ENCODE measurements around the gene ADAM22.

The ADAM22 gene

GRCh38 chr7:88239852-88240251 is 305.8 kb downstream of the ADAM22 start:
- Histone ChIP-seq H3K36me3 (ENCODE audit: low read depth) (no peaks in the 10 kb centered on the region), H3K9me3 (ENCODE audit: severe bottlenecking) (no peaks in the 10 kb centered on the region), H3K27ac (ENCODE audit: poor library complexity, severe bottlenecking) (no peak overlapping the region), H3K4me1 (ENCODE audit: insufficient read depth, poor library complexity, severe bottlenecking) (no peaks in the 10 kb centered on the region), H3K4me3 (ENCODE audit: severe bottlenecking) (no peak overlapping the region), H3K27me3 (ENCODE audit: insufficient read depth, poor library complexity, severe bottlenecking) (no peaks in the 10 kb centered on the region)
- TF ChIP-seq, protein P1, sequence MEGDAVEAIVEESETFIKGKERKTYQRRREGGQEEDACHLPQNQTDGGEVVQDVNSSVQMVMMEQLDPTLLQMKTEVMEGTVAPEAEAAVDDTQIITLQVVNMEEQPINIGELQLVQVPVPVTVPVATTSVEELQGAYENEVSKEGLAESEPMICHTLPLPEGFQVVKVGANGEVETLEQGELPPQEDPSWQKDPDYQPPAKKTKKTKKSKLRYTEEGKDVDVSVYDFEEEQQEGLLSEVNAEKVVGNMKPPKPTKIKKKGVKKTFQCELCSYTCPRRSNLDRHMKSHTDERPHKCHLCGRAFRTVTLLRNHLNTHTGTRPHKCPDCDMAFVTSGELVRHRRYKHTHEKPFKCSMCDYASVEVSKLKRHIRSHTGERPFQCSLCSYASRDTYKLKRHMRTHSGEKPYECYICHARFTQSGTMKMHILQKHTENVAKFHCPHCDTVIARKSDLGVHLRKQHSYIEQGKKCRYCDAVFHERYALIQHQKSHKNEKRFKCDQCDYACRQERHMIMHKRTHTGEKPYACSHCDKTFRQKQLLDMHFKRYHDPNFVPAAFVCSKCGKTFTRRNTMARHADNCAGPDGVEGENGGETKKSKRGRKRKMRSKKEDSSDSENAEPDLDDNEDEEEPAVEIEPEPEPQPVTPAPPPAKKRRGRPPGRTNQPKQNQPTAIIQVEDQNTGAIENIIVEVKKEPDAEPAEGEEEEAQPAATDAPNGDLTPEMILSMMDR (IDR thresholded peaks at IDR 0.05; ENCODE audit: poor library complexity, severe bottlenecking), result no peak
- ATAC-seq (ENCODE audit: low read depth), result no peak
- no peak for DNase-seq (ENCODE audit: low spot score)

DNA sequence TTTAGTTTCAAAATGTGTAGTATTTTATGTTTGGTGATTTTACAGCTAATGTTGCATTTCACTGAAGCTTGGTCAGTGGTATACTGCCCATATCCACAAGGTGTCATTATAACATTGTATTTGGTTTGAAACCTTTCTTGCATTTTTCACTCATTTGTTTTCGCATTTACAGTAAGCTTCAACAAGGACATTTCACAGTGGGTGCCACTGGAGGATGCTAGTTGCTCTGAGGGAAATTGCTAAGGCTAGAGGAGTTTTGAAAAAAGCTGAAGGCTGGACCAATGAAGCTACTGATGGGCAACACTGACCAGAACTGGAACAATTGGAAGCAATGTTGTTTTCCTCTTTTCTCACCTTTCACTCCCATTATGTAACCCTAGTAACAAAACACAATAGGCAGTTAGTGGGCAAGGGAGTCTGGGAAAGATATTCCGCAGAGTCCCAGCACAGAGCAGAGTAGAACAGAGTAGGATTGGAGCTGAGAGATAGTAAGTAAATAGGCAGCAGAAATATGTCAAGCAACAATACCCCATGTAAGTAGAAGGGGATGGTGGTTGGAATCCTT is 309.4 kb downstream of the ADAM22 start:
- Histone ChIP-seq H3K36me3 (ENCODE audit: low read depth) (no peaks in the 10 kb centered on the region), H3K27ac (ENCODE audit: poor library complexity, severe bottlenecking) (no peak overlapping the region), H3K4me1 (ENCODE audit: insufficient read depth, poor library complexity, severe bottlenecking) (no peaks in the 10 kb centered on the region), H3K9me3 (ENCODE audit: severe bottlenecking) (no peaks in the 10 kb centered on the region), H3K27me3 (ENCODE audit: insufficient read depth, poor library complexity, severe bottlenecking) (no peaks in the 10 kb centered on the region), H3K4me3 (ENCODE audit: severe bottlenecking) (no peak overlapping the region)
- DNase-seq (ENCODE audit: low spot score), result no peak
- TF ChIP-seq, protein P1 (IDR thresholded peaks at IDR 0.05; ENCODE audit: poor library complexity, severe bottlenecking), result peak; percentile 88
- peak; percentile 54 for ATAC-seq (ENCODE audit: low read depth)

GRCh38 chr7:88244258-88244657 is 310.2 kb downstream of the ADAM22 start:
- TF ChIP-seq, protein P1 (IDR thresholded peaks at IDR 0.05; ENCODE audit: poor library complexity, severe bottlenecking), result no peak

More at GRCh38 chr7:88244258-88244657, 310.2 kb downstream of the ADAM22 start:
- no peak overlapping the region for H3K27ac ChIP-seq (ENCODE audit: poor library complexity, severe bottlenecking)
- H3K4me3 ChIP-seq (ENCODE audit: severe bottlenecking), result no peak overlapping the region
- no peaks in the 10 kb centered on the region for H3K9me3 ChIP-seq (ENCODE audit: severe bottlenecking)
- ATAC-seq (ENCODE audit: low read depth), result no peak
- H3K4me1 ChIP-seq (ENCODE audit: insufficient read depth, poor library complexity, severe bottlenecking), result no peaks in the 10 kb centered on the region
- no peaks in the 10 kb centered on the region for H3K36me3 ChIP-seq (ENCODE audit: low read depth)
- no peaks in the 10 kb centered on the region for H3K27me3 ChIP-seq (ENCODE audit: insufficient read depth, poor library complexity, severe bottlenecking)
- DNase-seq (ENCODE audit: low spot score), result no peak
